HCT116 (cell line): Measurements from ENCODE around the gene GATB. TPM values are rescaled to one million over a fixed set of nuclear protein-coding genes. Genes with fewer than 3 reads are reported as not detected.

Experiments
- ATAC-seq: fragments of 200-7000 bp; cut with Tn5 transposase; 2 replicates; pipeline ENCODE4 v1.9.1; 2020; ENCODE audit warnings: mild to moderate bottlenecking, moderate library complexity
- BruUV-seq: library from RNA; stranded (reverse); fragments of 400-500 nt; replicated peaks from 2 replicates; lab custom pipeline; 2021; lab: Mats Ljungman, UMichigan
- CTCF ChIA-PET: fragments of 300-600 bp; sonication (Branson Sonifier 250); formaldehyde crosslinking; loops from one replicate; lab custom pipeline; 2021; ENCODE audit warnings: antibody characterized with exemption; lab: Charles Lee
- POLR2A ChIA-PET: fragments of 300-600, 350-600 bp; sonication (Branson Sonifier 250); formaldehyde crosslinking; loops from one replicate; lab custom pipeline; 2021; ENCODE audit warnings: antibody characterized with exemption; lab: Charles Lee
- RAD21 ChIA-PET, 2 experiments: fragments of 300-600 bp; sonication (Branson Sonifier 250); formaldehyde crosslinking; loops; one replicate each; lab custom pipeline; 2023; ENCODE audit warnings: low total read pairs in 2 of 2; ENCODE audit not compliant: uncharacterized antibody in 2 of 2, unreplicated experiment in 2 of 2, low non-redundant PET in 1 of 2; lab: Charles Lee
- DNase-seq: peaks from one replicate; pipeline ENCODE4 v3.0.0-alpha.2; 2010; ENCODE audit warnings: low read depth, low spot score
- H2AFZ ChIP-seq: fragments of 200-600 bp; shearing (Covaris generic), sonication (generic); 2 replicates; pipeline ENCODE4 v1.6.1; 2017; ENCODE audit warnings: low read depth, mixed run types, mixed read lengths, antibody characterized with exemption, low read length; ENCODE audit not compliant: poor library complexity, severe bottlenecking
- H3K27ac ChIP-seq: 2 replicates; pipeline ENCODE4 v1.5.1; 2012; ENCODE audit warnings: low read depth, low read length
- H3K27me3 ChIP-seq: fragments of 200-600 bp; sonication (generic); 2 replicates; pipeline ENCODE4 v1.6.1; 2016; ENCODE audit warnings: mixed run types, low read length, mixed read lengths; ENCODE audit not compliant: insufficient read depth
- H3K36me3 ChIP-seq, 2 experiments: fragments of 200-500 bp in 1 of 2; fragments of 200-600 bp in 1 of 2; sonication (Bioruptor generic) in 1 of 2; sonication (generic) in 1 of 2; 2 replicates each; pipeline versions ENCODE4 v1.5.1 to v1.6.1; 2014 to 2016; ENCODE audit warnings: low read length in 2 of 2, inconsistent platforms in 1 of 2, mixed read lengths in 1 of 2, mixed run types in 1 of 2; ENCODE audit not compliant: insufficient read depth in 2 of 2, control insufficient read depth in 1 of 2
- H3K4me1 ChIP-seq, 2 experiments: fragments of 200-600 bp in 1 of 2; sonication (generic) in 1 of 2; 2 replicates each; pipeline versions ENCODE4 v1.5.1 to v1.6.1; 2012 to 2017; ENCODE audit warnings: low read length in 2 of 2, inconsistent platforms in 1 of 2, mild to moderate bottlenecking in 1 of 2, mixed read lengths in 1 of 2, mixed run types in 1 of 2, moderate library complexity in 1 of 2; ENCODE audit not compliant: insufficient read depth in 2 of 2, control insufficient read depth in 1 of 2
- H3K4me2 ChIP-seq: fragments of 200-600 bp; sonication (generic); 2 replicates; pipeline ENCODE4 v1.6.1; 2017; ENCODE audit warnings: mixed run types, low read length, mixed read lengths
- H3K4me3 ChIP-seq, 2 experiments: fragments of 200-600 bp in 1 of 2; sonication (generic) in 1 of 2; replicated peaks in 1 of 2; 2 replicates each; pipeline ENCODE4 v1.5.1; 2011 to 2016; ENCODE audit warnings: low read length in 2 of 2, control low read depth in 1 of 2, low read depth in 1 of 2, mild to moderate bottlenecking in 1 of 2, mixed read lengths in 1 of 2, mixed run types in 1 of 2
- H3K79me2 ChIP-seq: fragments of 200-600 bp; sonication (generic); 2 replicates; pipeline ENCODE4 v1.6.1; 2017; ENCODE audit warnings: mild to moderate bottlenecking, mixed run types, low read length, moderate library complexity, mixed read lengths; ENCODE audit not compliant: insufficient read depth
- H3K9ac ChIP-seq: fragments of 200-600 bp; sonication (generic); 2 replicates; pipeline ENCODE4 v1.6.1; 2016; ENCODE audit warnings: low read length, mixed read lengths
- H3K9me2 ChIP-seq: fragments of 200-600 bp; sonication (generic), shearing (Covaris generic); 2 replicates; pipeline ENCODE4 v1.6.1; 2017; ENCODE audit warnings: mixed run types, mild to moderate bottlenecking, moderate library complexity; ENCODE audit not compliant: insufficient read depth
- H3K9me3 ChIP-seq, 2 experiments: fragments of 200-500 bp in 1 of 2; fragments of 200-600 bp in 1 of 2; sonication (Bioruptor generic) in 1 of 2; sonication (generic) in 1 of 2; 2 replicates each; pipeline ENCODE4 v1.6.1; 2014 to 2017; ENCODE audit warnings: low read length in 2 of 2, mixed read lengths in 2 of 2, inconsistent platforms in 1 of 2, low read depth in 1 of 2, mild to moderate bottlenecking in 1 of 2, mixed run types in 1 of 2, moderate library complexity in 1 of 2; ENCODE audit not compliant: control insufficient read depth in 1 of 2, insufficient read depth in 1 of 2
- H4K20me1 ChIP-seq: fragments of 200-600 bp; sonication (generic), shearing (Covaris generic); 2 replicates; pipeline ENCODE4 v1.6.1; 2017; ENCODE audit warnings: mixed run types, mild to moderate bottlenecking, moderate library complexity; ENCODE audit not compliant: insufficient read depth
- CEBPB ChIP-seq: IDR thresholded peaks from 2 replicates; pipeline ENCODE4 v1.6.1; 2012; ENCODE audit warnings: low read depth
- EGR1 ChIP-seq: IDR thresholded peaks from 2 replicates; pipeline ENCODE4 v1.6.1; 2012; ENCODE audit warnings: low read depth
- FOSL1 ChIP-seq: IDR thresholded peaks from 2 replicates; pipeline ENCODE4 v1.6.1; 2012; ENCODE audit warnings: low read depth
- RAD21 ChIP-seq: IDR thresholded peaks from 2 replicates; pipeline ENCODE4 v1.6.1; 2012; ENCODE audit warnings: low read depth, mild to moderate bottlenecking
- REST ChIP-seq: IDR thresholded peaks from 2 replicates; pipeline ENCODE4 v1.6.1; 2012; ENCODE audit warnings: low read depth
- SP1 ChIP-seq: IDR thresholded peaks from 2 replicates; pipeline ENCODE4 v1.6.1; 2012; ENCODE audit warnings: low read depth
- YY1 ChIP-seq: IDR thresholded peaks from 2 replicates; pipeline ENCODE4 v1.6.1; 2011; ENCODE audit warnings: low read length, low read depth, moderate library complexity, mild to moderate bottlenecking; ENCODE audit not compliant: insufficient replicate concordance; ENCODE audit errors: extremely low read depth
- ZNF274 ChIP-seq: fragments of 200-500 bp; sonication (Bioruptor generic); IDR thresholded peaks from 2 replicates; pipeline ENCODE4 v1.6.1; 2014; ENCODE audit warnings: mild to moderate bottlenecking, low read depth, low read length, inconsistent platforms
- intact Hi-C: fragments of 100-400 bp; cut with micrococcal nuclease; formaldehyde crosslinking; loops from 2 replicates; pipeline ENCODE4 v1.10.0; 2022
- total RNA-seq: library from RNA; stranded (reverse); gene quantifications from one replicate; pipeline ENCODE4 v1.2.1, GENCODE V29; 2021; ENCODE audit not compliant: unreplicated experiment

The GATB gene
- total RNA-seq, 1 experiment from 2014 or later, result 29.3 TPM

- ChIA-PET POLR2A (no interaction called here), CTCF (no interaction called here), RAD21 (no interaction called here)
- Histone ChIP-seq H3K9me2 (no peaks in the 10 kb centered on the region), H3K4me2 (no peak overlapping the region), H3K4me1 (no peaks in the 10 kb centered on the region), H3K9ac (no peak overlapping the region), H3K79me2 (no peaks in the 10 kb centered on the region), H2AFZ (no peak overlapping the region), H3K9me3 (no peaks in the 10 kb centered on the region), H3K4me3 (no peak overlapping the region), H3K27ac (no peak overlapping the region), H4K20me1 (no peaks in the 10 kb centered on the region), H3K27me3 (no peaks in the 10 kb centered on the region), H3K36me3 (no peaks in the 10 kb centered on the region)
- no peak for ATAC-seq
- no TSS peak for BruUV-seq
- intact Hi-C loops, result no loop called here
- DNase-seq, result no peak
- TF ChIP-seq REST, result no peak
- TF ChIP-seq EGR1, result no peak
- TF ChIP-seq SP1, result no peak
- no peak for TF ChIP-seq ZNF274
- no peak for TF ChIP-seq RAD21
- TF ChIP-seq FOSL1, result no peak
- TF ChIP-seq CEBPB, result no peak
- no peak for TF ChIP-seq YY1
Measured at GRCh38 chr4:151688003-151688784, 72.6 kb downstream of the GATB start.
